Gastrocnemius medialis (tissue), 4 donors: ENCODE results near the gene PPP2R1B. TPM values are rescaled to one million over a fixed set of nuclear protein-coding genes. Genes with fewer than 3 reads are reported as not detected.

Experiments used
- ATAC-seq, 2 donors: fragments of 150-250 bp; one replicate each; pipeline ENCODE4 v1.9.1; 2016
- DNase-seq, 2 donors: peaks; one replicate each; pipeline ENCODE4 v3.0.0-alpha.2; 2019
- H3K27ac ChIP-seq, 4 donors: fragments of 200-600 bp; sonication (generic); 1 replicate in 1 of 4; 2 replicates in 3 of 4; pipeline ENCODE4 v1.5.1; 2016 to 2018; ENCODE audit warnings: mild to moderate bottlenecking in 2 of 4, moderate library complexity in 1 of 4
- H3K27me3 ChIP-seq, 3 donors: fragments of 200-600 bp; sonication (generic) in 2 of 3; 1 replicate in 1 of 3; 2 replicates in 2 of 3; pipeline versions ENCODE4 v1.5.1 to v1.6.0; 2016 to 2019; ENCODE audit warnings: mild to moderate bottlenecking in 1 of 3, moderate library complexity in 1 of 3
- H3K36me3 ChIP-seq, 2 donors: fragments of 200-600 bp; sonication (generic) in 1 of 2; one replicate each; pipeline ENCODE4 v1.5.1; 2017 to 2018
- H3K4me1 ChIP-seq, 2 donors: fragments of 200-600 bp; sonication (generic) in 1 of 2; one replicate each; pipeline ENCODE4 v1.5.1; 2016 to 2017; ENCODE audit warnings: mild to moderate bottlenecking in 2 of 2
- H3K4me3 ChIP-seq, 4 donors: fragments of 200-600 bp; sonication (generic) in 3 of 4; 1 replicate in 1 of 4; 2 replicates in 3 of 4; pipeline ENCODE4 v1.5.1; 2016 to 2019; ENCODE audit warnings: mild to moderate bottlenecking in 2 of 4
- H3K9me3 ChIP-seq, 3 donors: fragments of 200-600 bp; sonication (generic) in 2 of 3; 1 replicate in 1 of 3; 2 replicates in 2 of 3; pipeline ENCODE4 v1.5.1; 2016 to 2019
- POLR2A ChIP-seq, 2 donors: fragments of 450-650 bp; IDR thresholded peaks; one replicate each; pipeline ENCODE4 v1.6.1; 2017; ENCODE audit warnings: antibody characterized with exemption in 2 of 2, mild to moderate bottlenecking in 2 of 2, moderate library complexity in 2 of 2
- in situ Hi-C, 4 donors: fragments of 200-750 bp; cut with MboI; loops; one replicate each; pipeline versions ENCODE4 v1.15.0 to v1.8.0; 2017; ENCODE audit warnings: low sequenced_read_pairs in 4 of 4
- intact Hi-C: fragments of 100-400 bp; cut with DNase I; formaldehyde crosslinking; loops from one replicate; pipeline ENCODE4 v1.15.1; 2023; ENCODE audit warnings: low total_unique reads
- total RNA-seq, 4 donors: library from RNA; depleted of rRNA; stranded (reverse); fragments of >200 nt; gene quantifications; one replicate each; pipeline versions ENCODE4 v1.1.0 to v1.2.3, GENCODE V29; 2016
- TF ChIP-seq, protein P1 (sequence below), 5 experiments: fragments of 450-650 bp in 3 of 5; fragments of 200-600 bp in 2 of 5; sonication (generic) in 2 of 5; IDR thresholded peaks in 4 of 5; conservative IDR thresholded peaks in 1 of 5; 1 replicate in 4 of 5; 2 replicates in 1 of 5; pipeline ENCODE4 v1.5.1; 2016 to 2019; ENCODE audit warnings: antibody characterized with exemption in 5 of 5, mild to moderate bottlenecking in 3 of 5, moderate library complexity in 3 of 5

Gene PPP2R1B
- total RNA-seq, 4 donors from 2014 or later, result 7.3 to 16.0 (median 9.4) TPM

GRCh38 chr11:111707039-111707690 is 59.0 kb downstream of the PPP2R1B start:
- DNase-seq (no peak), ATAC-seq (peak; percentile 60 to 75)
- Histone ChIP-seq H3K4me1 (peaks cover 21% of the 10 kb centered on the region in 2 donors), H3K27ac (peak overlapping the region; percentile 42 to 67 (median 50)), H3K9me3 (no peaks in the 10 kb centered on the region), H3K36me3 (peaks cover 0 to 44% of the 10 kb centered on the region in 2 donors), H3K4me3 (no peak overlapping the region), H3K27me3 (no peaks in the 10 kb centered on the region)
- TF ChIP-seq, protein P1, sequence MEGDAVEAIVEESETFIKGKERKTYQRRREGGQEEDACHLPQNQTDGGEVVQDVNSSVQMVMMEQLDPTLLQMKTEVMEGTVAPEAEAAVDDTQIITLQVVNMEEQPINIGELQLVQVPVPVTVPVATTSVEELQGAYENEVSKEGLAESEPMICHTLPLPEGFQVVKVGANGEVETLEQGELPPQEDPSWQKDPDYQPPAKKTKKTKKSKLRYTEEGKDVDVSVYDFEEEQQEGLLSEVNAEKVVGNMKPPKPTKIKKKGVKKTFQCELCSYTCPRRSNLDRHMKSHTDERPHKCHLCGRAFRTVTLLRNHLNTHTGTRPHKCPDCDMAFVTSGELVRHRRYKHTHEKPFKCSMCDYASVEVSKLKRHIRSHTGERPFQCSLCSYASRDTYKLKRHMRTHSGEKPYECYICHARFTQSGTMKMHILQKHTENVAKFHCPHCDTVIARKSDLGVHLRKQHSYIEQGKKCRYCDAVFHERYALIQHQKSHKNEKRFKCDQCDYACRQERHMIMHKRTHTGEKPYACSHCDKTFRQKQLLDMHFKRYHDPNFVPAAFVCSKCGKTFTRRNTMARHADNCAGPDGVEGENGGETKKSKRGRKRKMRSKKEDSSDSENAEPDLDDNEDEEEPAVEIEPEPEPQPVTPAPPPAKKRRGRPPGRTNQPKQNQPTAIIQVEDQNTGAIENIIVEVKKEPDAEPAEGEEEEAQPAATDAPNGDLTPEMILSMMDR (IDR thresholded peaks at IDR 0.05 in 4 of 5, conservative IDR thresholded peaks at IDR 0.05 in 1 of 5), result no peak
- no peak for TF ChIP-seq POLR2A (IDR thresholded peaks at IDR 0.05)
- in situ Hi-C loops (no loop called here), intact Hi-C loops (no loop called here)

DNA sequence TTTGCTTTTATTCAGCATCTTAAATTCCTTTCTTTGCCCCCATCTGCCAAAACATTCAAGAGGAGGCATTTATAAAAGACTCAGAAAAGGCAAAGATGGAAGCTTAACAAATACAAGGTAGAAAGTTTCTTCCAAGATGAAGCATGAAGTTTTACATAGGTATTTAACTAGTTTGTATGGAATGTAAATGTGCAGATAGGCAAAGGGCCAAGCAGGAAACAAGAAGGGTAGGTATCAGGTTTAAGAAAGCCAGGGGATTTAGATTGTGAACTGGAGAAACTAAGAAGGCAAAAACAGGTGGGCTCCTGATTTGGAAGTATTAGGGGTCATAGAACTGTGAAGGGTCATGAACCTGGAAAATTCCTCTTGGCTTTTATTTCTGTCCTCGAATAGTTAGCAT is 62.6 kb downstream of the PPP2R1B start:
- in situ Hi-C loops, result no loop called here

DNA sequence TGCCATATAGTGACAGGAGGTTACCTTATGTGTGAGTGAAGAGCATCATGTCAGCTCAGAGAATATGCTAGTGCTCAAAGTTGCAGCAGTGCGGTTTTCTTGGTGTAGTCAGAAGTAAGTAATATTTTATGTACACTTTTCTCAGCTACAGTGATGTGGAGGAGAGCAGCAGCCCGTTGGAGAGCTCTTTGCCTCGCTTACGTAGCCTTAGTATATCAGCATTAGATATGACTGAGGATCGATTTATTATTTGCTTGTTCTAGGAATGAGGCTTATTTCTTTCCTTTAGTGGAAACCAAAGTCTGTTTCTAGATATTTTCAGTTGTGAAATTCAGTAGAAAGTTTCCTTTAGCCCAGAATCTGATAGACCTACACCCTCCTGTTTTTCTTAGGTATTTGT is 63.6 kb downstream of the PPP2R1B start:
- no peaks in the 10 kb centered on the region for H3K27me3 ChIP-seq
- H3K27ac ChIP-seq, result peak overlapping the region in 3 of 4 donors; percentile 24 to 50 (median 33)
- in situ Hi-C loops, result no loop called here
- TF ChIP-seq POLR2A (IDR thresholded peaks at IDR 0.05), result no peak
- TF ChIP-seq, protein P1 (IDR thresholded peaks at IDR 0.05 in 4 of 5, conservative IDR thresholded peaks at IDR 0.05 in 1 of 5), result no peak
- intact Hi-C loops, result no loop called here
- no peak overlapping the region for H3K4me3 ChIP-seq
- H3K36me3 ChIP-seq, result peaks cover 0 to 32% of the 10 kb centered on the region in 2 donors
- no peak for DNase-seq
- H3K4me1 ChIP-seq, result peaks cover 30 to 44% of the 10 kb centered on the region in 2 donors
- H3K9me3 ChIP-seq, result no peaks in the 10 kb centered on the region
- ATAC-seq, result no peak

More for the DNA sequence above, 62.6 kb downstream of the PPP2R1B start:
- H3K27me3 ChIP-seq, result no peaks in the 10 kb centered on the region
- peaks cover 0 to 32% of the 10 kb centered on the region in 2 donors for H3K36me3 ChIP-seq
- no peaks in the 10 kb centered on the region for H3K9me3 ChIP-seq
- no peak overlapping the region for H3K4me3 ChIP-seq
- H3K27ac ChIP-seq, result peak overlapping the region in 3 of 4 donors; percentile 33 to 50 (median 47)
- no peak for ATAC-seq
- peaks cover 30 to 38% of the 10 kb centered on the region in 2 donors for H3K4me1 ChIP-seq
- no peak for DNase-seq
- intact Hi-C loops, result no loop called here
- no peak for TF ChIP-seq POLR2A (IDR thresholded peaks at IDR 0.05)
- TF ChIP-seq, protein P1 (IDR thresholded peaks at IDR 0.05 in 4 of 5, conservative IDR thresholded peaks at IDR 0.05 in 1 of 5), result no peak

DNA sequence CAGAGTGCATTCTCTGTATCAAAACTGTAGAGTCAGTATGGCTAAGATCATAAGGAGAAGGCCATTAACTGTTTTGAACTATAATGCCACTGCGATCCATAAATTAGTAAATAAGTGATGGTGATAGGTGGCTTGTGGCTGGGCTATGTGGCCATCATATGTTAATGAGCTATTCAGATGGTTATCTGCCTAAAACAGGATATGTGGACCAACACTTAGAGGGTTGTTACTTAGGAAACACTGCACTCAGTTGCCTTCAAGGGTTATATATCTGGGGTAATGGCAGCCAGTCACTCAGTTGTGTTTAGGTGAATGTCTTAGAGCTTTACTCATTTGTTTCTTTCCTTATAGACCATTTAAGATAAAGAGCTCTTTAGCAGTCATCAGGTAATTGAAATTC is 66.0 kb downstream of the PPP2R1B start:
- ATAC-seq (no peak), DNase-seq (no peak)
- Histone ChIP-seq H3K9me3 (no peaks in the 10 kb centered on the region), H3K36me3 (peaks cover 0 to 28% of the 10 kb centered on the region in 2 donors), H3K4me3 (no peak overlapping the region), H3K27ac (peak overlapping the region in 3 of 4 donors; percentile 38 to 71 (median 51)), H3K27me3 (no peaks in the 10 kb centered on the region), H3K4me1 (peaks cover 33 to 64% of the 10 kb centered on the region in 2 donors)
- in situ Hi-C loops (no loop called here), intact Hi-C loops (no loop called here)
- TF ChIP-seq, protein P1 (IDR thresholded peaks at IDR 0.05 in 4 of 5, conservative IDR thresholded peaks at IDR 0.05 in 1 of 5), result no peak
